ENCODE data around the gene KIF6.

KIF6 gene

GRCh38 chr6:39312912-39313525 is 412.2 kb downstream of the KIF6 start:
- Histone ChIP-seq H3K9me3 (ENCODE audit: low read length) (no peaks in the 10 kb centered on the region), H3K79me2 (ENCODE audit: insufficient read depth, low read length) (no peaks in the 10 kb centered on the region), H3K27ac (ENCODE audit: low read depth, low read length, poor library complexity, severe bottlenecking) (no peak overlapping the region), H2AFZ (ENCODE audit: low read length) (no peak overlapping the region), H4K20me1 (ENCODE audit: insufficient read depth, low read length) (no peaks in the 10 kb centered on the region), H3K4me1 (ENCODE audit: insufficient read depth, low read length, severe bottlenecking) (no peaks in the 10 kb centered on the region), H3K9ac (ENCODE audit: low read length) (no peak overlapping the region), H3K36me3 (ENCODE audit: insufficient read depth, low read length) (no peaks in the 10 kb centered on the region), H3K27me3 (ENCODE audit: insufficient read depth, low read length) (no peaks in the 10 kb centered on the region), H3F3A (ENCODE audit: insufficient read depth, low read length) (no peaks in the 10 kb centered on the region), H3K4me3 (ENCODE audit: low read depth, low read length, poor library complexity, severe bottlenecking) (no peak overlapping the region), H3K9me2 (ENCODE audit: low read depth, low read length) (no peaks in the 10 kb centered on the region), H3K4me2 (ENCODE audit: low read length) (no peak overlapping the region)
- TF ChIP-seq EZH2 (IDR thresholded peaks at IDR 0.05; ENCODE audit: borderline replicate concordance, low read length) = no peak
- no peak for TF ChIP-seq CTCF (IDR thresholded peaks at IDR 0.05; ENCODE audit: low read length)

DNA sequence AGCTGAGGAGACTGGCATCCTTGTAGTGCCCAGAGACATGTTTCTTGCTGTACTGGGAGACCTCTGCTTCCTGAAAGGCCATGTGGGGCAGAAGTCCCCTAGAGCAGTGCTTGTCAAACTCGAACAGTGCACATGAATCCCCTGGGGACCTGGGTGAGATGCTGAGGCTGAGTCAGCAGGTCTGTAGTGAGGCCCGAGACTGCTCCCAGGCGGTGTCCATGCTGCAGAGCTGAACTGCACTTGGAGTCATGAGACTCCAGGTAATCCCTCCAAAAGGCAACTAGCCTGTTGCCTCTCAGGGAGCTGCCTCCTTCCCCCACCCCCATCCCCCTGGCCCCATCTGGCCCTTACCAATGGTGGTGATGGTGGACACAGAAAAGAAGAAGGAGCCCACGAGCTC is 414.7 kb downstream of the KIF6 start:
- H3K79me2 ChIP-seq (ENCODE audit: insufficient read depth, low read length) = no peaks in the 10 kb centered on the region
- no peaks in the 10 kb centered on the region for H3K9me3 ChIP-seq (ENCODE audit: low read length)
- no peaks in the 10 kb centered on the region for H3K27me3 ChIP-seq (ENCODE audit: insufficient read depth, low read length)
- TF ChIP-seq CTCF (IDR thresholded peaks at IDR 0.05; ENCODE audit: low read length) (no peak), EZH2 (IDR thresholded peaks at IDR 0.05; ENCODE audit: borderline replicate concordance, low read length) (no peak)
- no peaks in the 10 kb centered on the region for H3K36me3 ChIP-seq (ENCODE audit: insufficient read depth, low read length)
- H3K9me2 ChIP-seq (ENCODE audit: low read depth, low read length) = no peaks in the 10 kb centered on the region
- no peak overlapping the region for H3K27ac ChIP-seq (ENCODE audit: low read depth, low read length, poor library complexity, severe bottlenecking)
- no peak overlapping the region for H3K4me2 ChIP-seq (ENCODE audit: low read length)
- H2AFZ ChIP-seq (ENCODE audit: low read length) = no peak overlapping the region
- no peaks in the 10 kb centered on the region for H3F3A ChIP-seq (ENCODE audit: insufficient read depth, low read length)
- no peak overlapping the region for H3K4me3 ChIP-seq (ENCODE audit: low read depth, low read length, poor library complexity, severe bottlenecking)
- H4K20me1 ChIP-seq (ENCODE audit: insufficient read depth, low read length) = no peaks in the 10 kb centered on the region
- H3K4me1 ChIP-seq (ENCODE audit: insufficient read depth, low read length, severe bottlenecking) = no peaks in the 10 kb centered on the region
- H3K9ac ChIP-seq (ENCODE audit: low read length) = no peak overlapping the region

GRCh38 chr6:39309942-39310531 is 415.2 kb downstream of the KIF6 start:
- Histone ChIP-seq H3K9me2 (ENCODE audit: low read depth, low read length) (no peaks in the 10 kb centered on the region), H3K36me3 (ENCODE audit: insufficient read depth, low read length) (no peaks in the 10 kb centered on the region), H3K9me3 (ENCODE audit: low read length) (no peaks in the 10 kb centered on the region), H3K4me3 (ENCODE audit: low read depth, low read length, poor library complexity, severe bottlenecking) (no peak overlapping the region), H3K79me2 (ENCODE audit: insufficient read depth, low read length) (no peaks in the 10 kb centered on the region), H2AFZ (ENCODE audit: low read length) (no peak overlapping the region), H3K4me1 (ENCODE audit: insufficient read depth, low read length, severe bottlenecking) (no peaks in the 10 kb centered on the region), H3K27ac (ENCODE audit: low read depth, low read length, poor library complexity, severe bottlenecking) (no peak overlapping the region), H3F3A (ENCODE audit: insufficient read depth, low read length) (no peaks in the 10 kb centered on the region), H3K27me3 (ENCODE audit: insufficient read depth, low read length) (no peaks in the 10 kb centered on the region), H3K4me2 (ENCODE audit: low read length) (no peak overlapping the region), H4K20me1 (ENCODE audit: insufficient read depth, low read length) (no peaks in the 10 kb centered on the region), H3K9ac (ENCODE audit: low read length) (no peak overlapping the region)
- TF ChIP-seq CTCF (IDR thresholded peaks at IDR 0.05; ENCODE audit: low read length) (peak; percentile 87), EZH2 (IDR thresholded peaks at IDR 0.05; ENCODE audit: borderline replicate concordance, low read length) (no peak)

All from OCI-LY1 (cell line).